ENCODE measurements around the gene MLANA. TPM values are rescaled to one million over a fixed set of nuclear protein-coding genes. Genes with fewer than 3 reads are reported as not detected.
A peak's percentile ranks its signal among the peaks of the same experiment; 100 is the strongest.

The MLANA gene
- total and polyA plus RNA-seq, 10 donors = not detected

GRCh38 chr9:5869315-5870019 is 21.2 kb upstream of the MLANA start:
- intact Hi-C loops (cut with DNase I; ENCODE audit: low total_unique reads) = no loop called here
- TF ChIP-seq POLR2A (IDR thresholded peaks at IDR 0.05) (no peak), CTCF (IDR thresholded peaks at IDR 0.05 in 8 of 11, conservative IDR thresholded peaks at IDR 0.05 in 3 of 11) (peak in 1 of 11 experiments; percentile 13), POLR2AphosphoS5 (IDR thresholded peaks at IDR 0.05) (no peak)
- H3K9me3 ChIP-seq = no peaks in the 10 kb centered on the region
- H3K27me3 ChIP-seq (replicated peaks in 1 of 7) = no peaks in the 10 kb centered on the region
- no peak for DNase-seq
- H3K27ac ChIP-seq = no peak overlapping the region
- peaks cover 0 to 20% (median 0%) of the 10 kb centered on the region in 6 donors for H3K36me3 ChIP-seq
- no peak overlapping the region for H3K4me3 ChIP-seq
- H3K4me1 ChIP-seq = no peaks in the 10 kb centered on the region
- WGBS, 5 donors = 61 to 86% (median 85%) methylated on average over 3 of the region's 3 CpGs

GRCh38 chr9:5870020-5870339 is 20.7 kb upstream of the MLANA start:
- TF ChIP-seq POLR2AphosphoS5 (IDR thresholded peaks at IDR 0.05) = no peak
- TF ChIP-seq CTCF (IDR thresholded peaks at IDR 0.05 in 8 of 11, conservative IDR thresholded peaks at IDR 0.05 in 3 of 11) = no peak
- TF ChIP-seq POLR2A (IDR thresholded peaks at IDR 0.05) = no peak
- H3K4me1 ChIP-seq = no peaks in the 10 kb centered on the region
- H3K27me3 ChIP-seq (replicated peaks in 1 of 7) = no peaks in the 10 kb centered on the region
- intact Hi-C loops (cut with DNase I; ENCODE audit: low total_unique reads) = no loop called here
- DNase-seq = no peak
- WGBS, 5 donors = 74 to 87% (median 82%) methylated on average over 2 of the region's 2 CpGs
- H3K4me3 ChIP-seq = no peak overlapping the region
- no peaks in the 10 kb centered on the region for H3K9me3 ChIP-seq
- peaks cover 0 to 23% (median 0%) of the 10 kb centered on the region in 6 donors for H3K36me3 ChIP-seq
- no peak overlapping the region for H3K27ac ChIP-seq

- H3K27me3 ChIP-seq (replicated peaks in 1 of 7) = no peaks in the 10 kb centered on the region
- no peak for DNase-seq
- peaks cover 0 to 23% (median 0%) of the 10 kb centered on the region in 6 donors for H3K36me3 ChIP-seq
- no peak overlapping the region for H3K4me3 ChIP-seq
- no peaks in the 10 kb centered on the region for H3K4me1 ChIP-seq
- 75 to 86% (median 77%) methylated on average over 3 of the region's 3 CpGs for WGBS, 5 donors
- H3K27ac ChIP-seq = no peak overlapping the region
- intact Hi-C loops (cut with DNase I; ENCODE audit: low total_unique reads) = no loop called here
- TF ChIP-seq CTCF (IDR thresholded peaks at IDR 0.05 in 8 of 11, conservative IDR thresholded peaks at IDR 0.05 in 3 of 11) (no peak), POLR2A (IDR thresholded peaks at IDR 0.05) (no peak), POLR2AphosphoS5 (IDR thresholded peaks at IDR 0.05) (no peak)
- no peaks in the 10 kb centered on the region for H3K9me3 ChIP-seq
Observed at GRCh38 chr9:5870691-5871090, 20.0 kb upstream of the MLANA start.

- no peak overlapping the region for H3K27ac ChIP-seq
- H3K4me3 ChIP-seq = no peak overlapping the region
- TF ChIP-seq CTCF (IDR thresholded peaks at IDR 0.05 in 8 of 11, conservative IDR thresholded peaks at IDR 0.05 in 3 of 11) (no peak), POLR2AphosphoS5 (IDR thresholded peaks at IDR 0.05) (no peak), POLR2A (IDR thresholded peaks at IDR 0.05) (no peak)
Observed at GRCh38 chr9:5871785-5872184, 18.9 kb upstream of the MLANA start.

More at GRCh38 chr9:5871785-5872184, 18.9 kb upstream of the MLANA start:
- 54 to 68% (median 65%) methylated on average over 2 of the region's 2 CpGs for WGBS, 5 donors
- H3K4me1 ChIP-seq = no peaks in the 10 kb centered on the region
- no peaks in the 10 kb centered on the region for H3K9me3 ChIP-seq
- no peak for DNase-seq
- no peaks in the 10 kb centered on the region for H3K27me3 ChIP-seq (replicated peaks in 1 of 7)
- intact Hi-C loops (cut with DNase I; ENCODE audit: low total_unique reads) = no loop called here
- peaks cover 0 to 23% (median 0%) of the 10 kb centered on the region in 6 donors for H3K36me3 ChIP-seq

Data from spleen (tissue), 11 donors.